Right lobe of liver (tissue), 6 donors: ENCODE data around the gene SLC44A5. TPM values are rescaled to one million over a fixed set of nuclear protein-coding genes. Genes with fewer than 3 reads are reported as not detected.
"Not testable (repeated sequence)": the region's sequence is repeated elsewhere in the genome, so short reads cannot be mapped to it uniquely, and the experiment has no call there.

Experiments
- ATAC-seq, 4 donors: fragments of 200-7000 bp; cut with Tn5 transposase; one replicate each; pipeline ENCODE4 v1.9.1; 2020; ENCODE audit warnings: mild to moderate bottlenecking in 4 of 4, moderate library complexity in 4 of 4
- DNase-seq, 3 donors: peaks; one replicate each; pipeline ENCODE4 v3.0.0-alpha.2; 2020
- H3K27ac ChIP-seq, 3 donors: fragments of 200-600 bp; one replicate each; pipeline ENCODE4 v1.8.0; 2022
- H3K27me3 ChIP-seq, 2 donors: fragments of 200-600 bp; one replicate each; pipeline ENCODE4 v1.8.0; 2022
- H3K36me3 ChIP-seq, 4 donors: fragments of 200-600 bp; sonication (generic) in 1 of 4; one replicate each; pipeline versions ENCODE4 v1.5.1 to v1.8.0; 2017 to 2022; ENCODE audit warnings: control low read depth in 1 of 4
- H3K4me1 ChIP-seq, 4 donors: fragments of 200-600 bp; sonication (generic) in 1 of 4; one replicate each; pipeline versions ENCODE4 v1.5.1 to v1.8.0; 2017 to 2022; ENCODE audit warnings: control low read depth in 1 of 4
- H3K4me3 ChIP-seq, 3 donors: fragments of 200-600 bp; one replicate each; pipeline ENCODE4 v1.8.0; 2022
- H3K9me3 ChIP-seq, 4 donors: fragments of 200-600 bp; sonication (generic) in 1 of 4; one replicate each; pipeline versions ENCODE4 v1.5.1 to v1.8.0; 2017 to 2022; ENCODE audit warnings: control low read depth in 1 of 4
- CTCF ChIP-seq, 4 donors: fragments of 200-600 bp in 3 of 4; fragments of 450-650 bp in 1 of 4; IDR thresholded peaks; one replicate each; pipeline versions ENCODE4 v1.5.1 to v1.8.0; 2016 to 2022; ENCODE audit warnings: antibody characterized with exemption in 4 of 4, mild to moderate bottlenecking in 2 of 4
- POLR2A ChIP-seq: fragments of 450-650 bp; IDR thresholded peaks from one replicate; pipeline ENCODE4 v1.6.1; 2017; ENCODE audit warnings: antibody characterized with exemption, mild to moderate bottlenecking
- WGBS: methylation state at CpG from one replicate; pipeline ENCODE4 v1.1.6; 2018; ENCODE audit warnings: low coverage, low lambda C conversion rate; ENCODE audit not compliant: insufficient coverage; ENCODE audit errors: missing lambda C conversion rate; 5-methylcytosine and 5-hydroxymethylcytosine counted together
- intact Hi-C, 2 donors: fragments of 100-400 bp; cut with DNase I; formaldehyde crosslinking; loops; one replicate each; pipeline versions ENCODE4 v1.11.2 to v1.14.1; 2022
- total RNA-seq, 6 experiments: library from RNA; depleted of rRNA in 2 of 6; stranded (reverse); fragments of >200 nt in 2 of 6; fragmentation: NEBNext Ultra II Directional in 3 of 6; extraction: Animal tissue kit (Norgen Biotek cat#: 25700) in 3 of 6; gene quantifications; one replicate each; pipeline versions ENCODE4 v1.1.0 to v1.2.4, GENCODE V29; 2016 to 2023
- donor health status: DM: no; HTN: yes; CAD: no.
- donor health status: DM: no; HTN: no; CAD: no.
- donor health status: DM: no; HTN: no; CAD: no.
- donor health status: DM: no; HTN: yes; CAD: no.
- donor health status: DM: no; HTN: yes; CAD: no.

Gene SLC44A5
- total RNA-seq, 6 experiments from 2014 or later, result 0.14 to 1.4 (median 0.59) TPM; not detected in 1

- TF ChIP-seq CTCF (IDR thresholded peaks at IDR 0.05) (no peak), POLR2A (no peak)
- 66% methylated on average over 4 of the region's 4 CpGs for WGBS
- no peaks in the 10 kb centered on the region for H3K4me1 ChIP-seq
- H3K27me3 ChIP-seq, result no peaks in the 10 kb centered on the region
- no peaks in the 10 kb centered on the region for H3K36me3 ChIP-seq
- H3K27ac ChIP-seq, result no peak overlapping the region
- intact Hi-C loops, result no loop called here
- DNase-seq (no peak), ATAC-seq (no peak)
- no peaks in the 10 kb centered on the region for H3K9me3 ChIP-seq
- no peak overlapping the region for H3K4me3 ChIP-seq
These were observed 123.5 kb downstream of the SLC44A5 start for GRCh38 chr1:75487399-75487798.

- DNase-seq (no peak), ATAC-seq (no peak)
- Histone ChIP-seq H3K4me1 (no peaks in the 10 kb centered on the region), H3K9me3 (no peaks in the 10 kb centered on the region), H3K27ac (no peak overlapping the region), H3K27me3 (no peaks in the 10 kb centered on the region), H3K4me3 (no peak overlapping the region), H3K36me3 (no peaks in the 10 kb centered on the region)
- intact Hi-C loops, result no loop called here
- TF ChIP-seq CTCF (IDR thresholded peaks at IDR 0.05) (no peak), POLR2A (no peak)
- WGBS, result 50% methylated on average over 1 of the region's 1 CpG
These were observed 126.1 kb downstream of the SLC44A5 start for GRCh38 chr1:75484789-75485188.

GRCh38 chr1:75482951-75483350 lies 128.0 kb downstream of the SLC44A5 start:
- Histone ChIP-seq H3K27me3 (no peaks in the 10 kb centered on the region), H3K9me3 (no peaks in the 10 kb centered on the region), H3K27ac (no peak overlapping the region), H3K36me3 (no peaks in the 10 kb centered on the region), H3K4me1 (no peaks in the 10 kb centered on the region), H3K4me3 (no peak overlapping the region)
- ATAC-seq (no peak), DNase-seq (no peak)
- WGBS, result 14% methylated on average over 2 of the region's 2 CpGs
- intact Hi-C loops, result no loop called here
- TF ChIP-seq CTCF (IDR thresholded peaks at IDR 0.05) (no peak), POLR2A (no peak)

GRCh38 chr1:75476486-75476885 lies 134.4 kb downstream of the SLC44A5 start:
- ATAC-seq, DNase-seq: not testable (repeated sequence)
- WGBS, result 60% methylated on average over 2 of the region's 12 CpGs

GRCh38 chr1:75475696-75476095 lies 135.2 kb downstream of the SLC44A5 start:
- intact Hi-C loops, result no loop called here
- 43% methylated on average over 3 of the region's 4 CpGs for WGBS
- no peaks in the 10 kb centered on the region for H3K9me3 ChIP-seq
- H3K4me3 ChIP-seq, result no peak overlapping the region
- TF ChIP-seq CTCF (IDR thresholded peaks at IDR 0.05), result no peak
- no peak for TF ChIP-seq POLR2A
- no peaks in the 10 kb centered on the region for H3K4me1 ChIP-seq
- ATAC-seq, result no peak
- no peak overlapping the region for H3K27ac ChIP-seq
- H3K27me3 ChIP-seq, result no peaks in the 10 kb centered on the region
- DNase-seq, result no peak
- H3K36me3 ChIP-seq, result no peaks in the 10 kb centered on the region

More at GRCh38 chr1:75476486-75476885, 134.4 kb downstream of the SLC44A5 start:
- H3K4me3 ChIP-seq, H3K27ac ChIP-seq, intact Hi-C loops, H3K27me3 ChIP-seq, H3K4me1 ChIP-seq, H3K36me3 ChIP-seq, H3K9me3 ChIP-seq: not testable (repeated sequence)
